PC-9 (cell line): Measurements from ENCODE around the gene SCD5.

ENCODE experiments used
- CTCF ChIP-seq: fragments of 200-600 bp; sonication (generic); conservative IDR thresholded peaks from 2 replicates; pipeline ENCODE4 v1.6.1; 2017; ENCODE audit warnings: mixed run types, antibody characterized with exemption, mild to moderate bottlenecking, moderate library complexity
- EZH2 ChIP-seq: fragments of 200-600 bp; sonication (generic); IDR thresholded peaks from 2 replicates; pipeline ENCODE4 v1.8.0; 2017; ENCODE audit warnings: antibody characterized with exemption, low read depth

- no peak for TF ChIP-seq CTCF
- no peak for TF ChIP-seq EZH2
Observed at GRCh38 chr4:82770607-82771006, 28.0 kb downstream of the SCD5 start.
